Measurements from ENCODE around the gene RHOT1.

DNA sequence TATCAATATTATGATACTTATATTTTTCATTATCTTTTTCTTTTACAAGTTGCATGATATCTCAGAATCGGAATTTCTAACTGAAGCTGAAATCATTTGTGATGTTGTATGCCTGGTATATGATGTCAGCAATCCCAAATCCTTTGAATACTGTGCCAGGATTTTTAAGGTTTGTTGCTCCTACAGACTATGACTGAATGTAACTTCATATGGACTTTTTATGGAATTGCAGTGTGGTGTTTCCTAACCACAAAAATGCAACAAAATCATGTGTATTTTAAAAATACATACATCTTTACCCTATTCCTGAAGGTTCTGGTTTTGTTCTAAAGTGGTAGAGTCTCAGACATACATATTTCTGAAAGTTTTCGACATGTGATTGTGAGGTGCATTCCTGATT, 64.6 kb downstream of the RHOT1 start:
- TF ChIP-seq GATA2 (IDR thresholded peaks at IDR 0.05; ENCODE audit: low read depth, low read length) (no peak), GATA3 (IDR thresholded peaks at IDR 0.05; ENCODE audit: low read depth, low read length) (no peak)
